HepG2 (cell line): ENCODE data around the gene PDZD8.

Experiments
- BCL6 ChIP-seq: IDR thresholded peaks from 2 replicates; pipeline ENCODE4 v1.6.1; 2016; ENCODE audit warnings: missing genetic modification reagents, missing compliant biosample characterization
- EP300 ChIP-seq, 3 experiments: sonication (generic) in 1 of 3; formaldehyde crosslinking in 1 of 3; IDR thresholded peaks; 2 replicates each; pipeline versions ENCODE4 v1.5.1 to v1.6.1; 2011 to 2020; ENCODE audit warnings: low read depth in 2 of 3, low read length in 2 of 3, borderline replicate concordance in 1 of 3, improper control_type of control experiment in 1 of 3, mild to moderate bottlenecking in 1 of 3, missing genetic modification reagents in 1 of 3, moderate library complexity in 1 of 3
- GABPA ChIP-seq, 2 experiments: IDR thresholded peaks; 2 replicates each; pipeline ENCODE4 v1.6.1; 2011 to 2016; ENCODE audit warnings: low read depth in 2 of 2, low read length in 1 of 2, missing biosample characterization in 1 of 2, missing genetic modification characterization in 1 of 2
- HIVEP1 ChIP-seq: sonication (generic); formaldehyde crosslinking; IDR thresholded peaks from 2 replicates; pipeline ENCODE4 v1.4.0; 2020; ENCODE audit warnings: mild to moderate bottlenecking, missing genetic modification reagents
- RAD21 ChIP-seq: fragments of 450-650 bp; formaldehyde crosslinking; IDR thresholded peaks from 2 replicates; pipeline ENCODE4 v1.5.0; 2020; ENCODE audit warnings: mild to moderate bottlenecking
- RXRA ChIP-seq: sonication (generic); formaldehyde crosslinking; IDR thresholded peaks from 2 replicates; pipeline ENCODE4 v1.5.1; 2020; ENCODE audit warnings: missing genetic modification reagents
- SIN3B ChIP-seq: fragments of 150-350 bp; IDR thresholded peaks from 2 replicates; pipeline ENCODE4 v1.6.1; 2014; ENCODE audit warnings: low read length
- SMARCC2 ChIP-seq: fragments of 450-650 bp; IDR thresholded peaks from 2 replicates; pipeline ENCODE4 v1.6.1; 2017; ENCODE audit warnings: antibody characterized with exemption, mild to moderate bottlenecking
- ZSCAN20 ChIP-seq: sonication (generic); formaldehyde crosslinking; IDR thresholded peaks from 2 replicates; pipeline ENCODE4 v1.4.0; 2020; ENCODE audit warnings: missing genetic modification reagents, mild to moderate bottlenecking, borderline replicate concordance
- TF ChIP-seq, protein P1 (sequence below): sonication (generic); formaldehyde crosslinking; IDR thresholded peaks from 2 replicates; pipeline ENCODE4 v1.5.0; 2020; ENCODE audit warnings: mild to moderate bottlenecking, missing genetic modification reagents, moderate library complexity
- TF ChIP-seq, protein P2 (sequence below): fragments of 450-650 bp; IDR thresholded peaks from 2 replicates; pipeline ENCODE4 v1.6.1; 2017
- TF ChIP-seq, protein P3 (sequence below): sonication (generic); formaldehyde crosslinking; IDR thresholded peaks from 2 replicates; pipeline ENCODE4 v1.5.0; 2020; ENCODE audit warnings: mild to moderate bottlenecking, missing genetic modification reagents
- TF ChIP-seq, protein P4 (sequence below): sonication (generic); formaldehyde crosslinking; IDR thresholded peaks from 2 replicates; pipeline ENCODE4 v1.5.1; 2020; ENCODE audit warnings: missing genetic modification reagents, mild to moderate bottlenecking, borderline replicate concordance

DNA sequence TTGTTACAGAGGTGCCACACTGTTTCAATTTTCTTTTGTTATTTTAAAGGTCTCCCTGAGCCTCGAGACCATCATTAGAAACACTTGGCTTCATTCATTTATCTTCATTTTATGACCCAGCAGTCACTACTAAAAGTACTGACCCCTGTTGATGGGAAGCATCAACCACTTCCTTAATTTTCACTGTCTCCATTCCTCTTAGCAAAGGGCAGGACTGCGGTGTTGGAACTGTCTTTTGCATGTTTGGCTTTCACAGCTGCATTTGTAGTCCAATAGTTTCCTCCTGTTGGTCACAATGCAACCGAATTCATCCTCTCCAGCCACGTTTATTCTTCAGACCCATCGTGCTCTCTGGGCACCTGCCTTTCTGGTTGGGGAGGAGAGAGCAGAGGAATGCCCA, 46.7 kb upstream of the PDZD8 start:
- no peak for TF ChIP-seq SMARCC2
- no peak for TF ChIP-seq RAD21 (CRISPR knock-in tag)
- no peak for TF ChIP-seq SIN3B
- TF ChIP-seq, protein P1, sequence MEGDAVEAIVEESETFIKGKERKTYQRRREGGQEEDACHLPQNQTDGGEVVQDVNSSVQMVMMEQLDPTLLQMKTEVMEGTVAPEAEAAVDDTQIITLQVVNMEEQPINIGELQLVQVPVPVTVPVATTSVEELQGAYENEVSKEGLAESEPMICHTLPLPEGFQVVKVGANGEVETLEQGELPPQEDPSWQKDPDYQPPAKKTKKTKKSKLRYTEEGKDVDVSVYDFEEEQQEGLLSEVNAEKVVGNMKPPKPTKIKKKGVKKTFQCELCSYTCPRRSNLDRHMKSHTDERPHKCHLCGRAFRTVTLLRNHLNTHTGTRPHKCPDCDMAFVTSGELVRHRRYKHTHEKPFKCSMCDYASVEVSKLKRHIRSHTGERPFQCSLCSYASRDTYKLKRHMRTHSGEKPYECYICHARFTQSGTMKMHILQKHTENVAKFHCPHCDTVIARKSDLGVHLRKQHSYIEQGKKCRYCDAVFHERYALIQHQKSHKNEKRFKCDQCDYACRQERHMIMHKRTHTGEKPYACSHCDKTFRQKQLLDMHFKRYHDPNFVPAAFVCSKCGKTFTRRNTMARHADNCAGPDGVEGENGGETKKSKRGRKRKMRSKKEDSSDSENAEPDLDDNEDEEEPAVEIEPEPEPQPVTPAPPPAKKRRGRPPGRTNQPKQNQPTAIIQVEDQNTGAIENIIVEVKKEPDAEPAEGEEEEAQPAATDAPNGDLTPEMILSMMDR (CRISPR knock-in tag) = no peak
- no peak for TF ChIP-seq BCL6 (CRISPR knock-in tag)
- TF ChIP-seq EP300 (IDR thresholded peaks at IDR 0.05; ENCODE audit: low read depth in 2 of 2, low read length in 2 of 2) = no peak
- TF ChIP-seq EP300 (CRISPR knock-in tag; IDR thresholded peaks at IDR 0.05; ENCODE audit: borderline replicate concordance) = no peak
- TF ChIP-seq GABPA (IDR thresholded peaks at IDR 0.05; ENCODE audit: low read depth, low read length) = no peak
- no peak for TF ChIP-seq GABPA (CRISPR knock-in tag; IDR thresholded peaks at IDR 0.05; ENCODE audit: low read depth)
- TF ChIP-seq ZSCAN20 (CRISPR knock-in tag) = no peak
- TF ChIP-seq, protein P2, sequence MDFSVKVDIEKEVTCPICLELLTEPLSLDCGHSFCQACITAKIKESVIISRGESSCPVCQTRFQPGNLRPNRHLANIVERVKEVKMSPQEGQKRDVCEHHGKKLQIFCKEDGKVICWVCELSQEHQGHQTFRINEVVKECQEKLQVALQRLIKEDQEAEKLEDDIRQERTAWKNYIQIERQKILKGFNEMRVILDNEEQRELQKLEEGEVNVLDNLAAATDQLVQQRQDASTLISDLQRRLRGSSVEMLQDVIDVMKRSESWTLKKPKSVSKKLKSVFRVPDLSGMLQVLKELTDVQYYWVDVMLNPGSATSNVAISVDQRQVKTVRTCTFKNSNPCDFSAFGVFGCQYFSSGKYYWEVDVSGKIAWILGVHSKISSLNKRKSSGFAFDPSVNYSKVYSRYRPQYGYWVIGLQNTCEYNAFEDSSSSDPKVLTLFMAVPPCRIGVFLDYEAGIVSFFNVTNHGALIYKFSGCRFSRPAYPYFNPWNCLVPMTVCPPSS = no peak
- TF ChIP-seq, protein P3, sequence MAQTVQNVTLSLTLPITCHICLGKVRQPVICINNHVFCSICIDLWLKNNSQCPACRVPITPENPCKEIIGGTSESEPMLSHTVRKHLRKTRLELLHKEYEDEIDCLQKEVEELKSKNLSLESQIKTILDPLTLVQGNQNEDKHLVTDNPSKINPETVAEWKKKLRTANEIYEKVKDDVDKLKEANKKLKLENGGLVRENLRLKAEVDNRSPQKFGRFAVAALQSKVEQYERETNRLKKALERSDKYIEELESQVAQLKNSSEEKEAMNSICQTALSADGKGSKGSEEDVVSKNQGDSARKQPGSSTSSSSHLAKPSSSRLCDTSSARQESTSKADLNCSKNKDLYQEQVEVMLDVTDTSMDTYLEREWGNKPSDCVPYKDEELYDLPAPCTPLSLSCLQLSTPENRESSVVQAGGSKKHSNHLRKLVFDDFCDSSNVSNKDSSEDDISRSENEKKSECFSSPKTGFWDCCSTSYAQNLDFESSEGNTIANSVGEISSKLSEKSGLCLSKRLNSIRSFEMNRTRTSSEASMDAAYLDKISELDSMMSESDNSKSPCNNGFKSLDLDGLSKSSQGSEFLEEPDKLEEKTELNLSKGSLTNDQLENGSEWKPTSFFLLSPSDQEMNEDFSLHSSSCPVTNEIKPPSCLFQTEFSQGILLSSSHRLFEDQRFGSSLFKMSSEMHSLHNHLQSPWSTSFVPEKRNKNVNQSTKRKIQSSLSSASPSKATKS (CRISPR knock-in tag) = no peak
- TF ChIP-seq, protein P4, sequence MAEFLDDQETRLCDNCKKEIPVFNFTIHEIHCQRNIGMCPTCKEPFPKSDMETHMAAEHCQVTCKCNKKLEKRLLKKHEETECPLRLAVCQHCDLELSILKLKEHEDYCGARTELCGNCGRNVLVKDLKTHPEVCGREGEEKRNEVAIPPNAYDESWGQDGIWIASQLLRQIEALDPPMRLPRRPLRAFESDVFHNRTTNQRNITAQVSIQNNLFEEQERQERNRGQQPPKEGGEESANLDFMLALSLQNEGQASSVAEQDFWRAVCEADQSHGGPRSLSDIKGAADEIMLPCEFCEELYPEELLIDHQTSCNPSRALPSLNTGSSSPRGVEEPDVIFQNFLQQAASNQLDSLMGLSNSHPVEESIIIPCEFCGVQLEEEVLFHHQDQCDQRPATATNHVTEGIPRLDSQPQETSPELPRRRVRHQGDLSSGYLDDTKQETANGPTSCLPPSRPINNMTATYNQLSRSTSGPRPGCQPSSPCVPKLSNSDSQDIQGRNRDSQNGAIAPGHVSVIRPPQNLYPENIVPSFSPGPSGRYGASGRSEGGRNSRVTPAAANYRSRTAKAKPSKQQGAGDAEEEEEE (CRISPR knock-in tag) = no peak
- TF ChIP-seq RXRA (CRISPR knock-in tag) = no peak
- no peak for TF ChIP-seq HIVEP1 (CRISPR knock-in tag)
